HAP-1 (cell line): ENCODE results near the gene MNS1.
"Not testable (repeated sequence)": the region's sequence is repeated elsewhere in the genome, so short reads cannot be mapped to it uniquely, and the experiment has no call there.

Source experiments
- DNase-seq, 2 experiments: peaks; one replicate each; pipeline ENCODE4 v3.0.0-alpha.2; 2016 to 2020; ENCODE audit warnings: low spot score in 2 of 2
- H3K27me3 ChIP-seq: fragments of 250-450 bp; sonication (Bioruptor Pico); 2 replicates; pipeline ENCODE4 v1.5.1; 2020; ENCODE audit warnings: low read depth, mild to moderate bottlenecking, moderate library complexity
- H3K36me3 ChIP-seq: fragments of 250-450 bp; sonication (Bioruptor Pico); replicated peaks from 2 replicates; pipeline ENCODE4 v1.5.1; 2020; ENCODE audit warnings: mild to moderate bottlenecking
- H3K4me1 ChIP-seq: fragments of 250-450 bp; sonication (Bioruptor Pico); 2 replicates; pipeline ENCODE4 v1.5.1; 2020; ENCODE audit warnings: mild to moderate bottlenecking
- H3K4me3 ChIP-seq: fragments of 250-450 bp; sonication (Bioruptor Pico); 2 replicates; pipeline ENCODE4 v1.5.1; 2020; ENCODE audit warnings: mild to moderate bottlenecking, moderate library complexity
- H3K9me3 ChIP-seq: fragments of 250-450 bp; sonication (Bioruptor Pico); 2 replicates; pipeline ENCODE4 v1.5.1; 2020; ENCODE audit warnings: mild to moderate bottlenecking, moderate library complexity
- in situ Hi-C: fragments of 300-500 bp; cut with MboI; formaldehyde crosslinking; loops from 3 replicates; pipeline ENCODE4 v1.14.3; 2020; ENCODE audit warnings: low sequenced_read_pairs, inconsistent platforms, mixed read lengths

MNS1 gene

GRCh38 chr15:56464893-56465520, at the start of gene MNS1:
Gene MNS1, minus strand, starts transcription at chr15:56465137. Its CDS starts 165 bp downstream, at chr15:56464972.
- peaks cover 10% of the 10 kb centered on the region for H3K27me3 ChIP-seq
- H3K4me1 ChIP-seq: peaks cover 5% of the 10 kb centered on the region; the same call in 1 of the 2 replicates
- peak; percentile 90 for DNase-seq
- no peaks in the 10 kb centered on the region for H3K36me3 ChIP-seq
- H3K4me3 ChIP-seq: peak within 1 kb of the TSS; percentile 33
- H3K9me3 ChIP-seq: no peaks in the 10 kb centered on the region
- in situ Hi-C loops: no loop called here

GRCh38 chr15:56496635-56497034, 31.7 kb upstream of the MNS1 start:
- Histone ChIP-seq H3K36me3 (no peaks in the 10 kb centered on the region), H3K9me3 (peaks cover 2% of the 10 kb centered on the region; the same call in 1 of the 2 replicates), H3K4me3 (no peak overlapping the region), H3K27me3 (no peaks in the 10 kb centered on the region; the same call in 1 of the 2 replicates), H3K4me1 (no peaks in the 10 kb centered on the region)
- in situ Hi-C loops: loop anchor here (10.0 to 25.0 kb wide), 3 partner anchors 638 to 1041 kb away; no protein-coding TSS in a partner anchor
- peak in 1 of 2 experiments; percentile 79 for DNase-seq

GRCh38 chr15:56495533-56495932, 30.6 kb upstream of the MNS1 start:
- no peaks in the 10 kb centered on the region for H3K4me1 ChIP-seq
- H3K27me3 ChIP-seq: no peaks in the 10 kb centered on the region
- H3K9me3 ChIP-seq: no peaks in the 10 kb centered on the region
- H3K36me3 ChIP-seq: no peaks in the 10 kb centered on the region
- in situ Hi-C loops: loop anchor here (10.0 to 25.0 kb wide), 3 partner anchors 639 to 1042 kb away; no protein-coding TSS in a partner anchor
- no peak for DNase-seq
- H3K4me3 ChIP-seq: no peak overlapping the region

GRCh38 chr15:56495053-56495452, 30.1 kb upstream of the MNS1 start:
- in situ Hi-C loops: loop anchor here (10.0 to 25.0 kb wide), 3 partner anchors 640 to 1042 kb away; no protein-coding TSS in a partner anchor
- DNase-seq: no peak
- H3K4me3 ChIP-seq: no peak overlapping the region
- no peaks in the 10 kb centered on the region for H3K4me1 ChIP-seq
- no peaks in the 10 kb centered on the region for H3K27me3 ChIP-seq
- H3K36me3 ChIP-seq: no peaks in the 10 kb centered on the region
- H3K9me3 ChIP-seq: no peaks in the 10 kb centered on the region

GRCh38 chr15:56492791-56493555, 28.0 kb upstream of the MNS1 start:
- no peaks in the 10 kb centered on the region for H3K27me3 ChIP-seq
- no peak overlapping the region for H3K4me3 ChIP-seq
- no peaks in the 10 kb centered on the region for H3K36me3 ChIP-seq
- no peak for DNase-seq
- no peaks in the 10 kb centered on the region for H3K4me1 ChIP-seq
- no peaks in the 10 kb centered on the region for H3K9me3 ChIP-seq
- in situ Hi-C loops: loop anchor here (5.0 to 25.0 kb wide), 4 partner anchors 379 to 1044 kb away; no protein-coding TSS in a partner anchor

DNA sequence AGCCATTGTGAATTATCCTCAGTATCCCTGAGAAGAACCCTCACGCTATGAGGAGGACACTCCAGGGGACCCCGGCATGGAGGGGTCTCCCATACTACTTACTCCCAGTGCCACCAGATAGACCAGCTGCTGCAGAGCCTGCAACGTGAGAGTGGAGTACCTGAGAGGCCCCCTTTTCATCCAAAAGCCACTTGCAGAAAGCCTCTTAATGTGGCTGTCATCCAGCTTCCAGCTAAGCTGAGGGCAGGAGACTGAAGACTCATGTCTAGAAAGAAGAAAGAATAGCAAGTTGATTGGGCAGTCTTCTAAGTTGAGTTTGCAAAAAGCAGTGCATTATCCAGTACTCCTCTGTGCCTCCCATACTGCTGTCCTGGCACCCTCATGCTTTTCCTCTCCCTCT, 27.3 kb upstream of the MNS1 start:
- in situ Hi-C loops: loop anchor here (5.0 to 25.0 kb wide), 4 partner anchors 380 to 1045 kb away; no protein-coding TSS in a partner anchor
- Histone ChIP-seq H3K36me3 (no peaks in the 10 kb centered on the region), H3K4me3 (no peak overlapping the region), H3K27me3 (no peaks in the 10 kb centered on the region), H3K9me3 (no peaks in the 10 kb centered on the region), H3K4me1 (no peaks in the 10 kb centered on the region)
- no peak for DNase-seq

GRCh38 chr15:56491110-56491722, 26.3 kb upstream of the MNS1 start:
- in situ Hi-C loops: loop anchor here (5.0 to 25.0 kb wide), 4 partner anchors 381 to 1046 kb away; no protein-coding TSS in a partner anchor
- H3K4me3 ChIP-seq: no peak overlapping the region
- H3K27me3 ChIP-seq: no peaks in the 10 kb centered on the region
- H3K9me3 ChIP-seq: no peaks in the 10 kb centered on the region
- no peaks in the 10 kb centered on the region for H3K4me1 ChIP-seq
- no peaks in the 10 kb centered on the region for H3K36me3 ChIP-seq
- DNase-seq: peak; percentile 58 to 80

- H3K36me3 ChIP-seq: no peaks in the 10 kb centered on the region
- H3K27me3 ChIP-seq: no peaks in the 10 kb centered on the region
- H3K4me1 ChIP-seq: no peaks in the 10 kb centered on the region
- H3K9me3 ChIP-seq: 0 out of 2 replicates have a peak, but pooled peaks cover under 1% of the 10 kb centered on the region
- H3K4me3 ChIP-seq: no peak overlapping the region
- DNase-seq: no peak
- in situ Hi-C loops: loop anchor here (5.0 to 25.0 kb wide), 4 partner anchors 382 to 1047 kb away; no protein-coding TSS in a partner anchor
These were observed 25.5 kb upstream of the MNS1 start for GRCh38 chr15:56490461-56490860.

GRCh38 chr15:56486206-56486605, 21.3 kb upstream of the MNS1 start:
- H3K36me3 ChIP-seq, H3K27me3 ChIP-seq, H3K4me1 ChIP-seq, H3K9me3 ChIP-seq, H3K4me3 ChIP-seq, DNase-seq: not testable (repeated sequence)
- in situ Hi-C loops: loop anchor here (25.0 kb wide), 1 partner anchor 1051 kb away; no protein-coding TSS in a partner anchor

GRCh38 chr15:56485426-56485825, 20.5 kb upstream of the MNS1 start:
- not testable (repeated sequence) for H3K4me1 ChIP-seq, H3K36me3 ChIP-seq, H3K9me3 ChIP-seq, H3K4me3 ChIP-seq, DNase-seq, H3K27me3 ChIP-seq
- in situ Hi-C loops: loop anchor here (25.0 kb wide), 1 partner anchor 1052 kb away; no protein-coding TSS in a partner anchor

DNA sequence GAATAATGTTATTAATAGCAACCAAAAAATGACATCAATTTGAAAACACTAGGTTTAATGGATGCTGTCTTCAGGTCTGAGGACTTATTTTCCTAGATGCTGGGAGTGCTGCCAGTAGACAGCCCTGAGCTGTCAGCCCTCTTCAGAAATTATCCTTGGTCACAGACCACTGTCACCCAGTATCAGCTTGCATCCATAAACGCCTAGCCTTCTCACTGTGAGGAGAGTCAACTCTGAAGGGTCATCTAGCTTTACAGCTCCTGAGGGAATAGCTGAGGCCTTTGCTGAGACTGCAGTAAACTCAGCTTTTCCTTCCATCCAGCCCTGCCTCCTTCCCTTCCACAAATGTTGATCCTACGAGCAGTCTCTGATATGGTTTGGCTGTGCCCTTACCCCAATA, 19.4 kb upstream of the MNS1 start:
- no peaks in the 10 kb centered on the region for H3K4me1 ChIP-seq
- 0 out of 2 replicates have a peak, but pooled peaks cover 3% of the 10 kb centered on the region for H3K9me3 ChIP-seq
- no peak overlapping the region for H3K4me3 ChIP-seq
- H3K27me3 ChIP-seq: no peaks in the 10 kb centered on the region
- H3K36me3 ChIP-seq: no peaks in the 10 kb centered on the region
- in situ Hi-C loops: loop anchor here (25.0 kb wide), 1 partner anchor 1053 kb away; no protein-coding TSS in a partner anchor
- DNase-seq: no peak

DNA sequence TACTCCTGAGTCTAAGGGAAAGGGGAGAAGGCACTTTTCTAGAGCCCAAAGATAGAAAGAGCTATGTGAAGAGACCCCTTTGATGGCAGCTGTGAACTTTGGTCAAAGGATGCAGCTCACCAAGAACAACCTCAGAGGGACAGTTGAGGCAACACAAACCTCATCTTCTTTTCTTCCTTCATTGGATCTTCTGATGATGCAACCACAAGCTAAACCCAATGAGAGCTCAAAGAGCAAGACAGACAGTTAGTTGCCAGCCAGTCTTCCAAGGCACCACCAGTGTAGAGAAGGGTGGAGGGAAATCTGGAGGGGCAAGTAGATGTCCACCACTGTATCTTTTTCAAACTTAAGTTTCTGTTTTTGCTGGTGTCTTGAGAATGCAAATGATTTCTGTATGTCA, 10.4 kb upstream of the MNS1 start:
- H3K36me3 ChIP-seq: no peaks in the 10 kb centered on the region
- DNase-seq: no peak
- H3K27me3 ChIP-seq: peaks cover 6% of the 10 kb centered on the region
- no peaks in the 10 kb centered on the region for H3K4me1 ChIP-seq
- no peaks in the 10 kb centered on the region for H3K9me3 ChIP-seq
- in situ Hi-C loops: loop anchor here (25.0 kb wide), 1 partner anchor 1062 kb away; no protein-coding TSS in a partner anchor
- H3K4me3 ChIP-seq: no peak overlapping the region

DNA sequence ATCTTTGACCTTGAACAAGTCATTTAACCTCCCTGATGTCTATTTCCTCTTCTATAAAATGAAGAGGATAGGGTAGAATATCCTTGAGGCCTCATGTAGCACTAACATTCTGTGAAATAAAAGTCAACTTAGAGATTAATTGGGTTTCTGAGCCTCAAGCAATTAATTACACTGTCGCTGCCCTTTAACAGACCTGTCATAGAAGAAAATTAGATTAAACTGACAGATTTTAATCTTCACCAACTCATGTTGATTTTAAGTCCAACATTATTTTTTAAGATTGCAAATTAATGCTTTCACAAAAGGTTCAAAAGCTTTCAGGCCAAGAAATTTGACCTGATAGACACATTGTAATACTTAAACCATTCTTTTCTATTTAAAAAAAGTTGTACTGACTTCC, 8.1 kb upstream of the MNS1 start:
- peaks cover 16% of the 10 kb centered on the region for H3K27me3 ChIP-seq

More for the DNA sequence above, 8.1 kb upstream of the MNS1 start:
- Histone ChIP-seq H3K4me3 (no peak overlapping the region), H3K4me1 (no peaks in the 10 kb centered on the region), H3K36me3 (no peaks in the 10 kb centered on the region), H3K9me3 (no peaks in the 10 kb centered on the region)
- DNase-seq: no peak
- in situ Hi-C loops: no loop called here
